ENCODE measurements around the gene UBXN4. TPM values are rescaled to one million over a fixed set of nuclear protein-coding genes. Genes with fewer than 3 reads are reported as not detected.

Gene UBXN4
- polyA plus RNA-seq = 152 TPM in 2 replicates

GRCh38 chr2:135741395-135742324 is at the start of gene UBXN4:
Gene UBXN4 (plus strand): TSS chr2:135741855. CDS start chr2:135741930, 75 bp downstream.

Other genes with a start within 250 kb of the UBXN4 start
- gene ZRANB3, start 210.6 kb upstream of the UBXN4 start, polyA plus RNA-seq = 6.4 and 6.9 TPM in 2 replicates
- 39.0 and 69.3 TPM in 2 replicates for gene R3HDM1, start 210.4 kb upstream of the UBXN4 start, polyA plus RNA-seq
- not detected in 2 replicates for gene LCT, start 95.3 kb downstream of the UBXN4 start, polyA plus RNA-seq
- 2.5 and 11.5 TPM in 2 replicates for gene MCM6, start 134.6 kb downstream of the UBXN4 start, polyA plus RNA-seq
- gene DARS1, start 243.8 kb downstream of the UBXN4 start, polyA plus RNA-seq = 130 and 160 TPM in 2 replicates

All from Purkinje cell (primary cell).